HG03354 (cell line): ENCODE data around the gene CFAP99.
A peak's percentile ranks its signal among the peaks of the same experiment; 100 is the strongest.

Experiments
- ATAC-seq: cut with Tn5 transposase; IDR thresholded peaks from one replicate; pipeline ENCODE4 v1.9.1; 2021; ENCODE audit warnings: mild to moderate bottlenecking; ENCODE audit not compliant: unreplicated experiment, poor library complexity, severe bottlenecking

CFAP99 gene

DNA sequence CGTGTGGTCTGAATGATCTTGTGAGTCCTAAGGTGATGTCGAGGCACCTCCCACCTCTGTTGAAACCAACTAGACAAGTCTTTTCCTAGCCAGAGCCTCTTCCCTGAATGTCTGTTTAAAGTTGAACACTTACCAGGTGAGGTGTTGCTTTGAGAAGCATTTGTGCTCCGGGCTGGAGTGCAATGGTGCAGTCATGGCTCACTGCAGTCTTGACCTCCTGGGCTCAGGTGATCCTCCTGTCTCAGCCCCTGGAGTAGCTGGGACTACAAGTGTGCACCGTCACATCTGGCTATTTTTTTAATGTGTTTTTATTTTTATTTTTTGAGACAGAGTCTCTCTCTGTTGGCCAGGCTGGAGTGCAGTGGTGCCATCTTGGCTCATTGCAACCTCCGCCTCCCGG lies 68.2 kb downstream of the CFAP99 start:
- no peak for ATAC-seq

DNA sequence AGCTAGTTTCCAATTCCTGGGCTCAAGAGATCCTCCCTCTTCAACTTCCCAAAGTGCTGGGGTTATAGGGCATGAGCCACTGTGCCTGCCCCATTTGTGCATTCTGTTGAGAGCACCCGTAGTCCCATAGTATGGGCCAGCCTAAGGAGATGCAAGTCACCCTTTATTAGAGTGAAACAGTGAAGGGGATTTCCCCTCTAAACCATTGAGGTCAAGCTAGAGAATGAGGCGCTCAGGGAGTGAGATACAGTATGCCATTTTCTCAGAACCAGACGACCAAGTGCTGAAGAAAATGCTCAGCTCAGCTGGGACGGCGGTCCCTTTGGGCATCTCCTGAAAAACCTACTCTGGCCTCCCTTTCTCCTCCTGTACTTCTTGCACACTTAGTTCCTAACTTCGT lies 68.9 kb downstream of the CFAP99 start:
- ATAC-seq, result peak; percentile 48

DNA sequence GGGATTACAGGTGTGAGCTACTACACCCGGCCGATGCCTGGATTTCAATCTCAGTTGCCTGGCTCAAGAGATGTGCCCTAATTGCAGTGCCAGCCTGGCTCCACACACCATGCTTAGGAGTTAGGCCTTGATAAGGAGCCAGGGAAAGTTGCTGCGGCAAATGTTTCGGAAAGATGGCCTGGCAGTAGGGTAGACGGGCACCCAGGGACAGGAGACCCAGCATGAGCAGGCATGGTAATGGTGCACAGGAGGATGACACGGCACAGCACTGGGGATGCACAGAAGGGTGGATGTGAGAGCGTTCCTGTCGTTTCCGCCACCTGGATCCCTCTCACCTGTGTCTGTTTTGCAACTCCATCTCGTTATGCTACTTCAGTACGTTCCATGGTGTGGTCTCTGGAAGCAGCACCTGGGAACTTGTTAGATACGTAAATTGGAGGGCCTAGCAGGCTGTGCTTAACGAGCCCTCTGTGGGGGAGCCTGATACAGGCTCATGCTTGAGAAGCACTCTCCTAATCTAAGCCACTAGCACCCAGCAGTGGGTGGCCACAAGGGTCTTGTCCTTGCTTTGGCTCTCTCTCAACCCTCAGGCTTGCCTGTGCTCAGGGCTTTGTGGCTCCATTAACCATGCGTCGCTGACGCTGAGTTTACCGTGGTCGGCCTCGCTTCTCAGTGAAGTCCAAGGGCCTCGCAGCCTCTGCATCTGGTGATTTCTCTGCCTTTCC lies 70.5 kb downstream of the CFAP99 start:
- ATAC-seq, result no peak

DNA sequence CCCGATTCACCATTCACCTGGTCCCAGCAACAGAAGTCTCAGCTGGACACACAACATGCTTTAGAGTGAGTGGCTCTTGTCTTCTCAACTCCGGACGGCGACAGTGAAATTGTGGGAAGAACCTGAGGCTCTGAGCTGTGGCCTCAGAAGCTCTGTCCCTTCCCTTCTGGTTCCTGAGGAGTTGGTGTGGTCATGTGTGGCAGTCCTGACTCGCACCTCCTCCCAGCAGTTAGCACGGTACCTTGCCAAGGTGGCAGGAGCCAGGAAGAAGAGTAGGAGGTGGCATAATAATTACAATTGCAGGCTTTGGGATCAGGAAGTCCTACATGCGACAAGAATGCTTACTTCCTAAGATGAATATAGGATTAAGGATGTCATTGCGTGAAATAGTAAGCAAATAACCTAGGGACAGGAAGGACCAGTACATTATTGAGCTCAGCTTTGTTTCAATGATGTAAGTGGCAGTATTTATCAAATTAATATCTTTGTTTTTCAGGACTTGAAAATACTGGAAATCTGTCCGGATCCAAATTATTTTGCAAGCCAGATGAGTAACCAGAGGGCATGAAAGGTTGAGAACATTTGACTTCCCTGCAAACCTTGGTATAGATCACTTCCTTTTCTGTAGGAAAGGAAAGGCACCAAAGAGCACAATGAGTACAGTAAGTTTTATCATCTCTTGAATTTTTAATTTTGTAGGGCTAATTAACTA lies 71.2 kb downstream of the CFAP99 start:
- no peak for ATAC-seq

DNA sequence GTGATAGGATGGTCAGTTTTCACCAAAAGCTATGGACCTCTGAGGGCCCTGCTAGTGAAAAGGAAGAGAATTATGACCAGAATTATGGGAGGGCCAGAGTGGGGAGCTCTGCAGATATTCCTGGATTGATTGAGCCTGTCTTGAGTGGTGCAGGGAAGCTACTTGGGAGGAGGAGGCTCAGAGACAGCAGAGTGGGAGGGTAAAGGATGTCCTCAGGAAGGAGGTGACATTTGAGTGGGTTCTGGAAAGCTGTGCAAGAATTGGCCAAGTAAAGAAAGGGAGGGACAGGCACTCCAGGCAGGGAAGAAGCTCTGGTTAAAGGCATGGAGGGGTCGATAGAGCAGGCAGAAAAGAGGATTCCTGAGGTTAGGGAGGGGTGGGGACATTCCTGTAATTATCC lies 74.2 kb downstream of the CFAP99 start:
- ATAC-seq, result no peak

DNA sequence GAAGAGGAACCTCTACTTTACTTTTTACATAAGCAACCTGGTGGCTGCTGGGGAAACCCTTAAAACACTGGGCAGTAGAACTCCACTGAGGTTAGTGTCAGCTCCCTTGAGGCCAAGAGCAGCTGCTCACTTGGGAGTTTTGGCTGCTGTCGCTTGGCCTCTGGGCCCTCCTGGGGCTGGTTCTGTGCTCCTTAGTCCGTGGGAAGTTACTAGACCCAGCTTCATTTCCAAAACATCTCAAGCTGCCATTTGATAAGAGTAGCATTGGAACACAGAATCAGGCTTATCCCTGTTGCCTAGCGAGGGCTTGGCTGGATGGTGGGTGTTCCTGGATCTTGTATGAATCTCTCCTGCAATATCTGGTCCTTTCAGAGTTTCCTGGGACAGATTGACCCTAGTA lies 76.2 kb downstream of the CFAP99 start:
- ATAC-seq, result no peak

DNA sequence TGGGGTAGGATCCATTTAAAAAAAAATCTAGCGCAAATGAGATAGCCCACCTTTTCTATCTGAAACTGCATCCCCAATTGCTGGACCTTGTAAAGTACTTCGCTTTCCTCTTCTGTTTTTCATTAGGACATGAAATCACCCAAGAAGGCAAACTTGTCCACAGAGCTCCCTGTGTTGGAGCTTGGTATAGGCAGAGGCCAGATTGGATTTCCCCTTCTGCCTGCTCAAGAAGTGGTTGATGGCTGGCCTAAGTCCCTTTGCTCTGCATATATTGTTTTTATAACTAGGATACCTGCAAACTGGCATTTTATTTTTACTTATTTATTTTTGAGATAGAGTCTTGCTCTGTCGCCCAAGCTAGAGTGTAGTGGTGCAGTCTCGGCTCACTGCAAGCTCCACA lies 78.6 kb downstream of the CFAP99 start:
- no peak for ATAC-seq

DNA sequence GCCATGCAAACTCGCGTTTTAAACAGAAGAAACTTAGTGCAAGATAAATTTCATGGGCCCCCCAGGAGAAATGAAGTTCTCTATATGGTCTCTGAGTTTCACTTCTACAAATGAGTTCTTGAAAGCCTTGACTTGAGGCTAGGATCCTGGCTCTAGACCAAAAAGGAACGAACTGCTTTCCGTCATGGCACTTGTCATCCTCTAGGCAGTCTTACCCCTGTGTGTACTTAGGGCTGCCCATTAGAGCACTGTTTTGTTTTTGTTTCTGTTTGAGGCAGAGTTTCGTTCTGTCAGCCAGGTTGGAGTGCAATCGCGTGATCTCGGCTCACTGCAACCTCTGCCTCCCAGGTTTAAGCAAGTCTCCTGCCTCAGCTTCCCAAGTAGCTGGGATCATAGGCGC lies 79.2 kb downstream of the CFAP99 start:
- peak; percentile 63 for ATAC-seq

DNA sequence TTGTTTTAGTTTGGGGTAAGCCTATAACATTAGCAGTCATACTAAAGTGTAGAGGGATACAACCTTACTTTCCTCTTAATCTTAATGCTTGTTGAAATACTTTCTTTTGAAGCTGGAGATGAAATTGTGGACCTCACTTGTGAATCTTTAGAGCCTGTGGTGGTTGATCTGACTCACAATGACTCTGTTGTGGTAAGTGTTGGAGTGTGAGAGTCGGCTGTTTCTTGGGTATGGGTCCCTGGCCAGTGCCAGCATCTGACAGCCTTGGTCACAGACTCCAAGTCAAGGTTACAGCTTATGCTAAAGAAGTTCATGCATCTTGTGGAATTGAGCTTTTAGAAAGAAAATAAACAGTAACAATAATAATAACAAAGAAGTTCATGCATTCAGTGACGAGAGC lies 81.8 kb downstream of the CFAP99 start:
- ATAC-seq, result no peak

DNA sequence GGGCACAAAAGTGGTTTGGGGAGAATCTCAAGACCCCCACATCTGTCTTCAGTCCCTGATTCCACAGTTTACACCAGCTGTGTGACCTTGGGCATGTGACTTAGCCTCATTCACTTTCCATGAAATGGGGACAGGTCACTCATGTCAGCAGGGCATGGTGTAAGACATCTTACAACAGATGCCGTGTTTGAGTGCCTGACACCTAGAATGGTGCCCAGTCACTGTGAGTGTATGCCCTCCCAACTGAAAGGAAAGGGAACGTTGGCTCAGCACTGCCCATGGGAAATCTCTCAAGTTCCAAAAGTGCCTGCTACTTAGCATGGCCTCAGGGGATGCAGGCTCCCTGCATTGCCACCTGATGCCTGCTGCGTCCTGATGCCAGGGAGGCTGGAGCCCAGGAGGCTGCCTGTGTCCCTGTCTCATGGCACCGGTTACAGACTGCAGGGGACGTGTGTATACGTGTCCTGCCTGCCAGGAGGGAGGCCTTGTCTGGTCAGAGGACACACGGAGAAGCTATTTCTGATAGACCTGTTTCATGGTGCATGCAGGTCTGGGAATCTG lies 82.4 kb downstream of the CFAP99 start:
- ATAC-seq, result no peak

DNA sequence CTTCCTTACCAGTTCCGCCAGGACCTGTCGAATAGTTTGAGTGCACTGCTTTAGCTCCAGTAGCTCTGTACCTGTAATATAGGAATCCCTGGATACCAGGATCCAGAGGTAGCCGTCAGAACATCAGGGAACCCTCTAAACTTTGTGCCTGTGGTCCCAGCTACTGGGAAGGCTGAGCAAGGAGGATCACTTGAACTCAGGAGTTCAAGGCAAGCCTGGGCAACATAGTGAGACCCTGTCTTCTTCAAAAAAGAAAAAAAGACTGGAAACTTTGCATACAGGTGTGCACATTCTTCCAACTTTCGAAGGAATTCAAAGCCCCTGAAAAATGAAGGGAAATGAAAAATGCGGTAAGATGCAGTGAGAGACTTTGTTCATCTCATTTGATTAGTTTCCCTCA lies 85.1 kb downstream of the CFAP99 start:
- ATAC-seq, result no peak

DNA sequence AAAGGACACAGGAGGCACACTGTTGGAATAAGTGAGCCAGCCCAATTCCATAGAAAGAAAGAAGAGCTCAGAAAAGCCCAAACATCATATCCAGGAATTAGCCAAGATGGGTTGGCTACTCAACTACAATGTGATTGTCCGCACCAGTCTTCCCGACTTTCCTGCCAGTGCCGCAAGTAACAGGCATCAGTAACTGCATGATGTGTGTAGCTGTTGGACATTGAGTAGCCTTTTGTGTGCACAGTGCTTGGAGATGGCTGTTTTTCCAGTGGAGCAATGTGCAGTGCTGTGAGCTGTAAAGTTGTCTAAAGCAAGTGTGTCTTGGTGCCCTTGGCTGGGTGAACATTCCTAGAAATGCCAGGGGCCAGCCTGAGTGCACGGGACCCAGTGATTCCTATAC lies 88.5 kb downstream of the CFAP99 start:
- ATAC-seq, result no peak

DNA sequence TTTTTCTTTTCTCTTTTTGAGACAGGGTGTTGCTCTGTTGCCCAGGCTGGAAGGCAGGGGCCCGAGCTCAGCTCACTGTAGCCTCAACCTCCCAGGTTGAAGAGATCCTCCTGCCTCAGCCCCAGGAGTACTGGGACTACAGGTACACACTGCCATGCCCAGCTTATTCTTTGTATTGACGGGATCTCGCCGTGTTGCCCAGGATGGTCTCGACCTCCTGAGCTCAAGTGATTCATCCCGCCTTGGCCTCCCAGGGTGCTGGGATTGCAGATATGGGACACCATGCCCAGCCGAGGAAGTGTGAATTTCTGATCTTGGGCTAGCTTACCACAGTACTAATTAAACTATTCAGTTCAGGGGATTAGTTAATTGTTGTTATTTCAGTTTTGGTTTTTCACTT lies 89.1 kb downstream of the CFAP99 start:
- ATAC-seq, result no peak

DNA sequence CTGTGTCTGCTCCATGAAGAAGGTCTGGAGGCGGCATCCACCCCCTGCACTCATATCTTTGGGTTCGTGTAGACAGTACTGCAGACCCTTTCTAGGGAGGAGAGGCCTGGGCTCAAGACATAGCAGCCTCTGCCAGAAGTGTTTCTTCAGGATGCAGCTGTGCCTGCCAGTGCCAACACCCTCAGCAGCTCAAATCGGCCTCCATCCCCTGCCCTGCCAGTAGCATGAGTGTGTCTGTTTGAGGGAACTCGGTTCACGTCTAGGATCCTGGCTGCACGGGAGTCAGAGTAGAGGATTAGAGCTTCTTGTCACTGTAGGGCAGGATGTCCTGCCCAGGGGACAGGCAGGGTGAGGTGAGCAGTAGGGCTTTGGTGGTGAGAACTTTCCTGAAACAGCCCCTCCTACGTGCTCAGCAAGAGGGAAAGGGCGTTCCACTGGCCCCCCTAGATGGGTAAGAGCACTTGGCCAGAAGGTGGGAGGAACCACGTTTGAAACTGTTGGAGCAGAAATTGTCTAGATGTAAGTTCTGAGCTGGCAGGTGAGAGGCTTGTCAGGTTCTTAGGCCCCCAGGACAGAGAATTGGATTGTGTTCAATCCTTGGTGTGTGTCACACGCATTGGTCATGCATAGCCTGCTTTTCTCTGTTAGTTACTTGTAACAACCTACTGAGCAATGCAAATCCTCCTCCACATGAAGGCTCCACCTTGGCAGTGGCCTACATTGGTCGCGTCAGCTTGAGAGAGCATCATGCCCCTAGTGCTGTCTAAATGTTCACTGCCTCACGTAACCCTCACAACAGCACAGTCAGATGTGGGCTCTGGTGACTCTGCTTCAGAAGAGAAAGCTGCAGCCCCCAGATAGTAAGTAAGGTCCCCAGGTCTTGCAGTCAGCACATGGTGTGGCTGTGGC lies 91.8 kb downstream of the CFAP99 start:
- ATAC-seq, result no peak

DNA sequence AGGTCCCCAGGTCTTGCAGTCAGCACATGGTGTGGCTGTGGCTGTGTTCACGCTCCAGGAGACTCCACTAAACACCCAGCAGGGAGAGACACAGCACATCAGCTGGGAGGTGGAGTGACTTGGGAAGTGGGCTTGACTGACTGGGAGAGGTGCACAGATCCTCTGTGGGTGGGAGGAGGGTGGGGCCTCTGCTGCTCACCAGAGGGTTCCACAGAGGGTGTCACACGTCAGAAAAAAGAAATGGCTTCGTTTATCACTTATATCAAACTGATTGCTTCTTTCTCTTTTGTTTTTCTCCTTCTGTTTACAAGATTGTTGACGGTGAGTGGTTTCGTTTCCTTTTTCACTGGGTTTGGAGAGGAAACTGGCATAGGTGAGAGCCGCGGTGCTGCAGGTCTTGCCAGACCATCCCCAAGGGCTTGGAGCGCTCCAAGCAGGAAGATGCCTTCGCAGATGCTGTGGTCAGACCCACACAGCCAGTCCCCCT lies 92.9 kb downstream of the CFAP99 start:
- ATAC-seq, result no peak
